HG02981 (cell line): ENCODE data around the gene ARGFX.
"Not testable (repeated sequence)": the region's sequence is repeated elsewhere in the genome, so short reads cannot be mapped to it uniquely, and the experiment has no call there.

Source experiments
- ATAC-seq: cut with Tn5 transposase; IDR thresholded peaks from one replicate; pipeline ENCODE4 v1.9.1; 2021; ENCODE audit warnings: mild to moderate bottlenecking, moderate library complexity; ENCODE audit not compliant: unreplicated experiment

The ARGFX gene

GRCh38 chr3:121567649-121568048 lies at the start of gene ARGFX:
ARGFX (plus strand) TSS chr3:121567949; CDS start chr3:121570714, 2,765 bp downstream.
- ATAC-seq: no peak

- no peak for ATAC-seq
Observed at GRCh38 chr3:121517953-121518655, 49.6 kb upstream of the ARGFX start.

DNA sequence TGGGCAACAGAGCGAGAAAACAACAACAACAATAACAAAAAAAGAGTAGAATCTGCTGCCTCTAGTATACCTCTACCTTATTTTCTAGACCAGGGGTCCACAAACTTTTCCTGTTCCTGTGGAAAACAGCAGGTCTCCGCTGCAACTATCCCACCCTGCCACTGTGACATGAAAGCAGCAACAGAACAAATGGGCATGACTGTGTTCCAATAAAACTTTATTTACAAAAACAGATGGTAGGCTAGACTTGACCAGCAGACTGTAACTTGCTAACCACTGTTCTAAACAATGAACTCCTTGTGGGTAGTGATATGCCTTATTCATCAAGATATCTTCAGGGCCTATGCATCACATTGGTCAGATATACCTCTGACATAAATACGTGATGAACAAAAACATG lies 47.2 kb upstream of the ARGFX start:
- ATAC-seq: no peak

DNA sequence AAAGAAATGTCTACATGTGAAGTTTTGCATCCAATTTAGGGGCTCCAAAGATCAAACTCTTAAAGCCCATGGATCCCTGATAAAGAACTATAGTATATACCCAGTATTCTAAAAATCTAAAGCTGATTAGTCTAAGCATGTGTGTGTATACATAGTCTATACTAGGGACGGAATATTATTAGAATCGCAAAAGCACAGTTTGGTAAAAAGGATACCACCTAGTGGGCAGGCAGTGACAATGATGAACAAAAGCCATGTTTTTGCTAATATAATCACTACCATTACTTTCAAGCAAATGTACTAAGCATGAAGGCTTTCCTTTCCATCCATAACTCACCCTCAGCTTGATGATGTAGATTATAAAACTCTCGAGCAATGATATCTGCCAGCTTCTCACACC lies 38.4 kb upstream of the ARGFX start:
- no peak for ATAC-seq

GRCh38 chr3:121531269-121531668 lies 36.5 kb upstream of the ARGFX start:
- ATAC-seq: no peak

DNA sequence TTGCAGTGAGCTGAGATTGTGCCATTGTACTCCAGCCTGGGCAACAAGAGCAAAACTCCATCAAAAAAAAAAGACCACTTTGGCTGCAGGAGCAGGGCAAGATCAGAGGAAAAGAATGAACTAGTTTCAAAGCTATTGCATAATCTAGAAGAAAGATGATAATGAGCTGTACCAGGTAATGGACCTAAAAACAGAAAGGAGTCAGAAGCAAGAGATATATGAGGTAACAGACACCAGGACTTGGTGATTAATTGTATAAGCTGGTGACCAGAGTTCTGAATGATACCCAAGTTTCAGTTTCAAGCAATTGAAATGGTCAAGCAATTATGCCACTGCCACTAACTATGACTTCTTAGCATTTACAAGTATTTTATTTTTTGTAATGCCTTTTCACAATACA lies 24.8 kb upstream of the ARGFX start:
- ATAC-seq: no peak

DNA sequence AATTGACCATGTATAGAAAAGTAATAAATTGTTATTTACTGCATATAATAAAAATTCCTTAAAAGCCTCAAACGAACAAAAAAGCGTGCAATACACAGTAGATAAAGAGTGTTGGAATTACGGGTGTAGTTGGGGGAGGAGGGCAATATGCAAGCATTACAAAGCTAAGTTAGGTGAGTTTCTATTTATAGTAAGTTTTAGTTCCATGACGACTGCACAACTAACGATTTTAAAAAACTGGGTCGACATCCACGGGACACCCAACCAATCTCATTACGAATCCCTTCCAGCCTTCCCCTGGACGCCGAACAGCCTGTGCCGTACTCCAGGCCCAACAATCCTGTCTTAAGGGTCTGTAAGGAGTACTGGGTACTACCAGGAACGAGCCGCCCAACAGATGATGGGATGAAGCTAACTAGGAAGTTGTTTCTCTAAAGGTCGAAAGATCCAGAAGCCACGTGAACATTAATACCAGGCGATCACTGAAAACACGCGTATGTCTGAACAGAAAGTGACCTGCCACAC lies 22.6 kb upstream of the ARGFX start:
- no peak for ATAC-seq

- ATAC-seq: peak; percentile 75
Observed at GRCh38 chr3:121545574-121546455, 21.9 kb upstream of the ARGFX start, which contains the start of gene POLQ. POLQ (minus strand) TSS chr3:121545988; CDS start chr3:121545877, 111 bp downstream.

DNA sequence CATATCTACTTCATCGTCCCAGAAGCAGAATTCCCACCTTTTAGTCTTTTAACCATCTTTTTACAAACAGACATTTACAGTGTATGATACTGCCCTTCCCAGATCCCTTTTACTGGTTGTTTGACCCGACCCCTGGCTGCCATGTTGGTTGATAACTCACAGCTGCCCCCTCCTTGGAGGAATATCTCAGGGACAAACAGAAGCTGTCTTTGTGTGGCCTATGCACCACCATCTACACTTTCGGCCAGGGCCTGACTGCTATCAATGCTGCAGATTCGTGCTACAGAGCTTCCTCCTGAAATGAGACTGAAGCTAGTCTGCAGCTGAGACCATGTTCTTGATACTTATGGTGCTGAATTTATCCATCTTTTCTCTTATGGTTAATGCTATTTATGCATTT lies 15.4 kb upstream of the ARGFX start:
- ATAC-seq: no peak

DNA sequence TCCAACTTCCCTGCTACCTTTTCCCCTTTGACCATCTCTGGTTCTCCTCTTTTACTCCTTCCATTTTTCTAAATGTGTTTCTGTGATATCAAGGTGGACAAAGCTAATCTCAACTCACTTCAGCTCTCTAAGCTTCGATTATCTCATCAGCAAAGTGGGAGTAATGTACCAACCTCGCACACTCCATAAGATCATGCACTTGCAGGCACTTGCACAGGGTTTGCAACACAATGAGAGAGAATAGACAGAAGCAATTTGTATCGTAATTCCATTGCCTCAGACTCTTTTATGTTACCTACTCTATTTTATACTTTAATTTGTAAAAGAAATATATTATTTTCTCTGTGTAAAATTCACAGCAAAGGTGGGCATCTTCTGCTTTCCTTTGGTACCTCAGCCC lies 15.0 kb upstream of the ARGFX start:
- no peak for ATAC-seq

DNA sequence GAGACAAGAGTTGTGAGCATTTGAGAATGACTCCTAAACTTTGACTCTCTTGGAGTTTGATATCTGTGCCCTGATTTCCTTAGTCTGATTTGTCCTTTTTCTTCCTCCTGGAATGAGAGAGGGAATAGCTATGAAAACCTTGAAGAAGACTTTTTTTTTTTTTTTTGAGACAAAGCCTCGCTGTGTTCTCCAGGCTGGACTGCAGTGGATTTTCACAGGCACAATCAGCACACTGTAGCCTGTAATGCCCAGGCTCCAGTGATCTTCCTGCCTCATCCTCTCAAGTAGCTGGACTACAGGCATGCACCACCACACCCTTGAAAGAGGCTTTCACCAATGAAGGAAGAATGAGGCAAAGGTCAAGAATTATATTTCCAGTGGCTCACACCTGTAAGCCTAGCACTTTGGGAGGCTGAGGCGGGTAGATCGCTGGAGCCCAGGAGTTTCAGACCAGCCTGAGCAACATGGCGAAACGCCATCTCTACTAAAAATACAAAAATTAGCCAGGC lies 10.3 kb upstream of the ARGFX start:
- ATAC-seq: no peak

- ATAC-seq: no peak
Observed at GRCh38 chr3:121562148-121562547, 5.6 kb upstream of the ARGFX start.

DNA sequence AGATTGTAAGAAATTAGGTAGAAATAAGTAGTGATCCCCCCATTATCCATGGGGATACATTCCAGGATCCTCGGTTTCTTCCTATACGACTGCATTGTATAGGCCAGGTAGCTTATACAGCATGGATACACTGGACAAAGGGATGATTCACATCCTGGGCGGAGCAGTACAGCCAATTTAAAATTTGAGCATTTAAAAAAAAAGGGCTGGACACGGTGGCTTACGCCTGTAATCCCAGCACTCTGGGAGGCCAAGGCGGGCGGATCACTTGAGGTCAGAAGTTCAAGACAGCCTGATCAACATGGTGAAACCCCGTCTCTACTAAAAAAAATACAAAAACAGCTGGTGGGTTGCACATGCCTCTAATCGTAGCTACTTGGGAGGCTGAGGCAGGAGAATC lies 976 bp upstream of the ARGFX start:
- no peak for ATAC-seq

DNA sequence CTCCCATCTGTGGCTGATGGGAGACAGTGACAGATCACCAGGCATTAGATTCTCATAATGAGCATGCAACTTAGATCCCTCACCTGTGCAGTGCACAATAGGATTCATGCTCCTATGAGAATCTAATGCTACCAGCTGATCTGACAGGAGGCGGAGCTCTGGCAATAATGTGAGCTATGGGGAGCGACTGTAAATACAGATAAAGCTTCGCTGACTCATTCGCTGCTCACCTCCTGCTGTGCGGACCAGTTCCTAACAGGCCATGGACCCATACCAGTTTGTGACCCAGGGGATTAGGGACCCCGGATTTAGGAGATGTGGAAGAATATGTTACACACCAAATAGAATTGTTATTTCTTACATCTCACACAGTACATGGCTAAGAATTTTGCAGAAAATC lies 6.7 kb downstream of the ARGFX start:
- ATAC-seq: no peak

GRCh38 chr3:121581691-121582090 lies 13.9 kb downstream of the ARGFX start:
- no peak for ATAC-seq

- no peak for ATAC-seq
Observed at GRCh38 chr3:121584418-121584817, 16.7 kb downstream of the ARGFX start.

DNA sequence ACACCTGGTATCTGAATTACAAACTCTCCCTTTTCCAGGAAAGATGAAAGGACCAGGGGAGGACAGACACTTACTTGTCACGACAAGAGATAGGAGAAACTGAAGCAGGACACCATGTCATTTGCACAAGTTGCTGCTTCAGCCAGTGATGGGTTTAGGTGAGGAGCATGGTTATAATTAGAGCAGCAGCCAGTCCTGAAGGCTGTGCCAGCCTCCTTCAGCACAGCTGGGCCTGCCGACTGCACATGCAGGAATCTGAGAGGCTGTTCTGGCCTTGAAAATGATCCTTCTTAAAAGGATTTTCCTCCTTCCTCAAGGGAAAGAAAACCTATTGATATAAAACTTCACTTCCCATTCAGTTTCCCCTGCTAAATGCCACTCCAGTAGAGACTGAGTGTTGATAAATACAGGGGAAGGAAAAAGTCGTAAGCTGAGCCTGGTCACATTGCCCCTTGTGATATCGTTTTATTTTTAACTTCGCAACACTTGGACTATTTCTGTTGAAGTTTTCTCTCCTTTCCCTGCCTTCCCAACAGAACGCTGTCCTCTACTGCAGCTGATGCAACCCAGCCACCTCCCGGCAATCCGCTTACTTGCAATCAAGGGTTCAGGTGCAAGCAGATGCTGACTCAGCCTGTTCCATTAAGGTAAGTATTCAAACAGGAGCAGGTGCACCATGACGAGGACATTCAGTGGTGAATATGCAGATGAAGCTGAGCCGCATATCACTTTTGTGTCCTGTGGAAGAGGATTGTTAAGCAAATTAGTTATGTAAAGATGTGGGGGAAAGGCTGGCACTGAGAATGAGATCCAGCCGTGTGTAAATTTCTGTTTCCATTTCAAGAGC lies 25.3 kb downstream of the ARGFX start, which contains the start of gene FBXO40:
TSS of gene FBXO40 (plus strand) at position 524 of the 847 bp plus-strand sequence. CDS start 27,197 bp downstream, outside the sequence.
- no peak for ATAC-seq

- not testable (repeated sequence) for ATAC-seq
Observed at GRCh38 chr3:121593806-121594205, 26.1 kb downstream of the ARGFX start.

- no peak for ATAC-seq
Observed at GRCh38 chr3:121594850-121595249, 27.1 kb downstream of the ARGFX start.

GRCh38 chr3:121595765-121596406 lies 28.1 kb downstream of the ARGFX start:
- no peak for ATAC-seq
